Caco-2 (cell line): ENCODE data around the gene INPP5K. TPM values are rescaled to one million over a fixed set of nuclear protein-coding genes. Genes with fewer than 3 reads are reported as not detected.

Source experiments
- BruUV-seq: library from RNA; stranded (reverse); fragments of 400-500 nt; replicated peaks from 2 replicates; lab custom pipeline; 2021; lab: Mats Ljungman, UMichigan
- CTCF ChIA-PET: fragments of 300-600 bp; sonication (Branson Sonifier 250); formaldehyde crosslinking; loops from one replicate; lab custom pipeline; 2022; ENCODE audit warnings: antibody characterized with exemption; lab: Charles Lee
- POLR2A ChIA-PET: fragments of 300-600 bp; sonication (Branson Sonifier 250); formaldehyde crosslinking; loops from one replicate; lab custom pipeline; 2022; ENCODE audit warnings: antibody characterized with exemption; lab: Charles Lee
- DNase-seq, 2 experiments: peaks; one replicate each; pipeline versions ENCODE4 v3.0.0 to v3.0.0-alpha.2; 2020 to 2022
- H3K27me3 ChIP-seq: replicated peaks from 2 replicates; pipeline ENCODE4 v1.6.0; 2011; ENCODE audit warnings: low read length; ENCODE audit not compliant: control insufficient read depth, insufficient read depth
- H3K36me3 ChIP-seq: 2 replicates; pipeline ENCODE4 v1.5.1; 2011; ENCODE audit warnings: low read length; ENCODE audit not compliant: control insufficient read depth, insufficient read depth
- H3K4me1 ChIP-seq: fragments of 250-450 bp; sonication (Bioruptor Pico); 2 replicates; pipeline ENCODE4 v1.5.1; 2020; ENCODE audit warnings: mild to moderate bottlenecking
- H3K4me3 ChIP-seq: 2 replicates; pipeline ENCODE4 v1.5.1; 2011; ENCODE audit warnings: low read depth, mild to moderate bottlenecking, control low read depth, low read length
- H3K9me3 ChIP-seq: fragments of 250-450 bp; sonication (Bioruptor Pico); 2 replicates; pipeline ENCODE4 v1.5.1; 2020; ENCODE audit warnings: mild to moderate bottlenecking, moderate library complexity
- H3K27ac Mint-ChIP-seq: one replicate; pipeline ENCODE4 v1.8.0; 2022; ENCODE audit warnings: mixed read lengths; ENCODE audit not compliant: unreplicated experiment
- H3K27me3 Mint-ChIP-seq: one replicate; pipeline ENCODE4 v1.8.0; 2022; ENCODE audit warnings: mixed read lengths; ENCODE audit not compliant: insufficient read depth, unreplicated experiment
- H3K36me3 Mint-ChIP-seq: one replicate; pipeline ENCODE4 v1.8.0; 2022; ENCODE audit warnings: mild to moderate bottlenecking, mixed read lengths; ENCODE audit not compliant: insufficient read depth, unreplicated experiment
- H3K4me1 Mint-ChIP-seq: one replicate; pipeline ENCODE4 v1.8.0; 2022; ENCODE audit warnings: low read depth, mixed read lengths; ENCODE audit not compliant: unreplicated experiment
- H3K4me3 Mint-ChIP-seq: one replicate; pipeline ENCODE4 v1.8.0; 2022; ENCODE audit warnings: mild to moderate bottlenecking, moderate library complexity, mixed read lengths; ENCODE audit not compliant: unreplicated experiment
- H3K9me3 Mint-ChIP-seq: one replicate; pipeline ENCODE4 v1.8.0; 2022; ENCODE audit warnings: mixed read lengths; ENCODE audit not compliant: unreplicated experiment
- intact Hi-C: fragments of 100-400 bp; cut with micrococcal nuclease; formaldehyde crosslinking; loops from one replicate; pipeline ENCODE4 v1.10.0; 2022; ENCODE audit not compliant: unreplicated experiment
- total RNA-seq: library from RNA; stranded (reverse); gene quantifications from 2 replicates; pipeline ENCODE4 v1.2.3, GENCODE V29; 2022
- TF ChIP-seq, protein P1 (sequence below), 2 experiments: fragments of 200-600 bp in 1 of 2; IDR thresholded peaks; 1 replicate in 1 of 2; 2 replicates in 1 of 2; pipeline versions ENCODE4 v1.5.1 to v1.8.0; 2011 to 2022; ENCODE audit warnings: antibody characterized with exemption in 1 of 2, control low read depth in 1 of 2, inconsistent platforms in 1 of 2, low read depth in 1 of 2, low read length in 1 of 2, mild to moderate bottlenecking in 1 of 2, moderate library complexity in 1 of 2; ENCODE audit not compliant: insufficient read depth in 1 of 2, severe bottlenecking in 1 of 2, unreplicated experiment in 1 of 2

Gene INPP5K
- total RNA-seq, 1 experiment from 2014 or later, result 24.1 TPM

DNA sequence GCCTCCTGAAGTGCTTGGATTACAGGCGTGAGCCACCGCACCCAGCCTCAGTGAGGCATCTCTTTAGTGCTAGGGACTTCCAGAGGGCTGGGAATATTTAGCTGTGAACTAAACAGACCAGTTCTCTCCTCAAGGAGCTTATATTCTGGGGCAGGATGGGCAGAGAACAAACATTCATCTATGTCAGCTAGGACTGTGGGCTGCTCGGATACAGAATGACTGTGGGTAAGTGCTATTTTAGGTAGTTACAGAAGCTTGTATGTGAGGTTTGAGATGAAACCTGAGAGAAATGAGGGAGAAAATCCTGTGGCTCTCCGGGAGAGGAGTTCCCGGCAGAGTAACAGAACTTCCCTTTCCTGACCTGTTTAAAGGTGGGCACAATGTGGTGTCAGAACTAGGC, 6.2 kb upstream of the INPP5K start:
- TF ChIP-seq, protein P1, sequence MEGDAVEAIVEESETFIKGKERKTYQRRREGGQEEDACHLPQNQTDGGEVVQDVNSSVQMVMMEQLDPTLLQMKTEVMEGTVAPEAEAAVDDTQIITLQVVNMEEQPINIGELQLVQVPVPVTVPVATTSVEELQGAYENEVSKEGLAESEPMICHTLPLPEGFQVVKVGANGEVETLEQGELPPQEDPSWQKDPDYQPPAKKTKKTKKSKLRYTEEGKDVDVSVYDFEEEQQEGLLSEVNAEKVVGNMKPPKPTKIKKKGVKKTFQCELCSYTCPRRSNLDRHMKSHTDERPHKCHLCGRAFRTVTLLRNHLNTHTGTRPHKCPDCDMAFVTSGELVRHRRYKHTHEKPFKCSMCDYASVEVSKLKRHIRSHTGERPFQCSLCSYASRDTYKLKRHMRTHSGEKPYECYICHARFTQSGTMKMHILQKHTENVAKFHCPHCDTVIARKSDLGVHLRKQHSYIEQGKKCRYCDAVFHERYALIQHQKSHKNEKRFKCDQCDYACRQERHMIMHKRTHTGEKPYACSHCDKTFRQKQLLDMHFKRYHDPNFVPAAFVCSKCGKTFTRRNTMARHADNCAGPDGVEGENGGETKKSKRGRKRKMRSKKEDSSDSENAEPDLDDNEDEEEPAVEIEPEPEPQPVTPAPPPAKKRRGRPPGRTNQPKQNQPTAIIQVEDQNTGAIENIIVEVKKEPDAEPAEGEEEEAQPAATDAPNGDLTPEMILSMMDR (IDR thresholded peaks at IDR 0.05; ENCODE audit: insufficient read depth in 1 of 2, low read depth in 1 of 2, low read length in 1 of 2, severe bottlenecking in 1 of 2, unreplicated experiment in 1 of 2), result no peak
- no peak overlapping the region for H3K4me3 Mint-ChIP-seq
- H3K27ac Mint-ChIP-seq, result no peak overlapping the region
- H3K4me1 Mint-ChIP-seq, result no peaks in the 10 kb centered on the region
- BruUV-seq, result no TSS peak
- no peaks in the 10 kb centered on the region for H3K27me3 Mint-ChIP-seq
- CTCF ChIA-PET, result interaction anchor here (0.7 kb wide), 1 partner anchor 107 kb away, joined by 3 read pairs; no protein-coding TSS in a partner anchor
- Histone ChIP-seq H3K4me1 (peaks cover 3% of the 10 kb centered on the region; the same call in 1 of the 2 replicates), H3K9me3 (no peaks in the 10 kb centered on the region), H3K27me3 (no peaks in the 10 kb centered on the region), H3K36me3 (0 out of 2 replicates have a peak, but pooled peaks cover 1% of the 10 kb centered on the region), H3K4me3 (no peak overlapping the region)
- peaks cover 49% of the 10 kb centered on the region for H3K36me3 Mint-ChIP-seq
- no peak for DNase-seq
- intact Hi-C loops, result no loop called here
- POLR2A ChIA-PET, result interaction anchor here (0.5 kb wide), 1 partner anchor 248 kb away, joined by 4 read pairs; no protein-coding TSS in a partner anchor
- no peaks in the 10 kb centered on the region for H3K9me3 Mint-ChIP-seq

DNA sequence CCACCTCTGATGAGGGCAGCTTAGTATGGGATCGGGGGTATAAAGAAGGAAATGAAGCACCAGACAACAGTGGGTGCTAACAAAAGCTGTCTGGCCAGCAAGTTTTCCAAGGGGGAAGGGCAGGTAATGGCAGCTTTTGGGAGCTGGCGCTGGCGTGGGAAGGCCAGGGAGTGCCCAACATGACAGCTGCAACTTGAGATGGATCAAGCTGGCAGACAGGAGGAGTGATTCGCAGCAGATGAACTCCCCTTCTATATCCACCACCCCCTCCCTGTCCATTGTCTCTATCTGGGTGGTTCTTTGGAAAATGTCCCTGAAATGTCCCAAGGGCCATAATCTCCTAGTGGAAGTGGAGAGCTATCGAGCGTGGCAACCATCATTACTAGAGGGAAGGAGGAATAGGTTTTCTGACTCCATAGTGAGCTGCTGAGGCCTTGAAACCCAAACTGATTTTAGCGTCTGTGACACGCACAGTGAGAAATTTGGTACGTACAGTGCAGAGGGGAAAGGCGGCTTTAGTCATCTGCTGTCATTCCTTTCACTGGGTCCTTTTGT, 4.8 kb upstream of the INPP5K start:
- H3K9me3 ChIP-seq, result no peaks in the 10 kb centered on the region
- H3K36me3 Mint-ChIP-seq, result peaks cover 63% of the 10 kb centered on the region
- no peaks in the 10 kb centered on the region for H3K27me3 ChIP-seq
- no peaks in the 10 kb centered on the region for H3K9me3 Mint-ChIP-seq
- H3K36me3 ChIP-seq, result 0 out of 2 replicates have a peak, but pooled peaks cover 1% of the 10 kb centered on the region
- H3K4me1 Mint-ChIP-seq, result no peaks in the 10 kb centered on the region
- no peak for DNase-seq
- H3K4me3 Mint-ChIP-seq, result no peak overlapping the region
- POLR2A ChIA-PET, result no interaction called here
- TF ChIP-seq, protein P1 (IDR thresholded peaks at IDR 0.05; ENCODE audit: insufficient read depth in 1 of 2, low read depth in 1 of 2, low read length in 1 of 2, severe bottlenecking in 1 of 2, unreplicated experiment in 1 of 2), result no peak
- no peaks in the 10 kb centered on the region for H3K27me3 Mint-ChIP-seq
- H3K4me3 ChIP-seq, result no peak overlapping the region
- H3K4me1 ChIP-seq, result peaks cover 4% of the 10 kb centered on the region; the same call in 1 of the 2 replicates
- intact Hi-C loops, result no loop called here
- no peak overlapping the region for H3K27ac Mint-ChIP-seq
- BruUV-seq, result no TSS peak
- CTCF ChIA-PET, result no interaction called here

DNA sequence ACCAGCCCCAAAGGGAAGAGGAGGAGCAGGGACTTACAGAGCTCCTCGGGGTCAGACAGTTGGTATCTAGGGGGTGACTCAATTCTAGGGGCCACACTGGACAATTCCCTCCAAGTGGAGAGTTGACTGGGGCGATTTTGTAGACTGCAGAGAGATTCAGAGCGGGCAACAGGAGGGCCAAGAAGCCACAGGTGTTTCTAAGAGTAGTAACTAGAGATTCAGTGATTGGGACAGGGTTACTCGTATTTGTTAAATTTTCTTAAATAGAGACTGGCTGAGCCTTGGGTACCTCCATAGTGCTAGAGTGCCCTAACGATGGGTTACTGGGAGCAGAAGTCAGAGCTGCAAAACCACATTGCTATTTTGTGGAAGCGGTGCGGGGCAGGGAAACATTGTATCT, 3.3 kb upstream of the INPP5K start:
- TF ChIP-seq, protein P1 (IDR thresholded peaks at IDR 0.05; ENCODE audit: insufficient read depth in 1 of 2, low read depth in 1 of 2, low read length in 1 of 2, severe bottlenecking in 1 of 2, unreplicated experiment in 1 of 2), result no peak
- ChIA-PET CTCF (no interaction called here), POLR2A (no interaction called here)
- H3K36me3 Mint-ChIP-seq, result peaks cover 59% of the 10 kb centered on the region
- Histone ChIP-seq H3K36me3 (0 out of 2 replicates have a peak, but pooled peaks cover 1% of the 10 kb centered on the region), H3K9me3 (no peaks in the 10 kb centered on the region), H3K4me1 (peaks cover 13% of the 10 kb centered on the region), H3K27me3 (no peaks in the 10 kb centered on the region), H3K4me3 (no peak overlapping the region)
- no peak overlapping the region for H3K27ac Mint-ChIP-seq
- no peaks in the 10 kb centered on the region for H3K9me3 Mint-ChIP-seq
- H3K27me3 Mint-ChIP-seq, result no peaks in the 10 kb centered on the region
- no peak for DNase-seq
- H3K4me3 Mint-ChIP-seq, result no peak overlapping the region
- BruUV-seq, result no TSS peak
- peaks cover 9% of the 10 kb centered on the region for H3K4me1 Mint-ChIP-seq
- intact Hi-C loops, result no loop called here
